Immature natural killer cell (primary cell): Measurements from ENCODE around the gene CCZ1B. TPM values are rescaled to one million over a fixed set of nuclear protein-coding genes. Genes with fewer than 3 reads are reported as not detected.
A peak's percentile ranks its signal among the peaks of the same experiment; 100 is the strongest.
"Not testable (repeated sequence)": the region's sequence is repeated elsewhere in the genome, so short reads cannot be mapped to it uniquely, and the experiment has no call there.

Experiments
- DNase-seq, 3 donors: peaks; one replicate each; pipeline ENCODE4 v3.0.0; 2022; ENCODE audit warnings: mixed read lengths in 1 of 3
- H3K27ac Mint-ChIP-seq, 6 donors: one replicate each; pipeline ENCODE4 v1.8.0; 2020; ENCODE audit warnings: mixed read lengths in 6 of 6, mild to moderate bottlenecking in 5 of 6, inconsistent platforms in 4 of 6, moderate library complexity in 3 of 6
- H3K27me3 Mint-ChIP-seq, 3 donors: one replicate each; pipeline ENCODE4 v1.8.0; 2020 to 2021; ENCODE audit warnings: low read depth in 3 of 3, mild to moderate bottlenecking in 3 of 3, mixed read lengths in 3 of 3, moderate library complexity in 3 of 3, inconsistent platforms in 1 of 3
- H3K36me3 Mint-ChIP-seq, 3 donors: one replicate each; pipeline ENCODE4 v1.8.0; 2020; ENCODE audit warnings: mixed read lengths in 3 of 3, inconsistent platforms in 2 of 3, mild to moderate bottlenecking in 2 of 3
- H3K4me1 Mint-ChIP-seq, 2 donors: one replicate each; pipeline ENCODE4 v1.8.0; 2020; ENCODE audit warnings: inconsistent platforms in 2 of 2, mild to moderate bottlenecking in 2 of 2, mixed read lengths in 2 of 2, moderate library complexity in 1 of 2
- H3K4me3 Mint-ChIP-seq, 5 donors: one replicate each; pipeline ENCODE4 v1.8.0; 2020; ENCODE audit warnings: mild to moderate bottlenecking in 5 of 5, mixed read lengths in 5 of 5, inconsistent platforms in 3 of 5, moderate library complexity in 3 of 5
- H3K9me3 Mint-ChIP-seq, 6 donors: one replicate each; pipeline ENCODE4 v1.8.0; 2020; ENCODE audit warnings: mild to moderate bottlenecking in 6 of 6, mixed read lengths in 6 of 6, inconsistent platforms in 4 of 6, moderate library complexity in 3 of 6
- polyA plus RNA-seq, 3 donors: library from polyadenylated mRNA; unstranded; fragments of 300-500 nt; fragmentation: Illumina TruSeq; gene quantifications; one replicate each; pipeline ENCODE4 v1.2.3, GENCODE V29; 2021

CCZ1B gene
- 10 to 100 TPM; 19.4 to 46.7 (median 35.5) TPM for polyA plus RNA-seq

- peak; percentile 87 to 89 (median 88) for DNase-seq
- Mint-ChIP-seq H3K4me1 (peaks cover 12 to 20% of the 10 kb centered on the region in 2 donors), H3K36me3 (peaks cover 3 to 13% (median 3%) of the 10 kb centered on the region in 3 donors), H3K27me3 (peaks cover 0 to 12% (median 10%) of the 10 kb centered on the region in 3 donors), H3K4me3 (peak within 1 kb of the TSS; percentile 89 to 98 (median 94)), H3K27ac (peak within 1 kb of the TSS; percentile 86 to 98 (median 92))
- H3K9me3 Mint-ChIP-seq = not testable (repeated sequence)
These were observed at the start of gene CCZ1B for GRCh38 chr7:6826151-6826550. CCZ1B (minus strand) TSS chr7:6826275; CDS start chr7:6826197, 78 bp downstream.

DNA sequence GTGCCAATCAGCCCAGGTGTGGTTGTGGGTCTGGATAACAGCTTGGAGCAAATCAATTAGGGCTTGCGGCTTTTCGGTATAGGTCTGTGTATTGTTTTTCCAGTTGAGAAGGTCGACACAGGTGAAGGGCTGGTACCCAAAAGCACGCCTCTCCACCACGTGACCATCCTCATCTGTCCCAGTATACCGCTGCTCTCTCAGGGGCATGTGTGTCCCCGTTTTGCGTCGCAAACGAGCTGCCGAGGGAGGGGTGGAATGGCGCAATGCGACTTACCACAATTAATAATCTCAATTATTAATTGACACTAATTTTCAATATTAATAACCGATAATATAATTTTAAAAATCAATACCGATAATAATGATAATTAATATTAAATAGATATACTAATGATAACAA, 48.9 kb upstream of the CCZ1B start:
- DNase-seq, H3K9me3 Mint-ChIP-seq, H3K27ac Mint-ChIP-seq, H3K4me1 Mint-ChIP-seq, H3K4me3 Mint-ChIP-seq, H3K36me3 Mint-ChIP-seq: not testable (repeated sequence)
- H3K27me3 Mint-ChIP-seq = peaks cover 0 to 10% (median 5%) of the 10 kb centered on the region in 3 donors

DNA sequence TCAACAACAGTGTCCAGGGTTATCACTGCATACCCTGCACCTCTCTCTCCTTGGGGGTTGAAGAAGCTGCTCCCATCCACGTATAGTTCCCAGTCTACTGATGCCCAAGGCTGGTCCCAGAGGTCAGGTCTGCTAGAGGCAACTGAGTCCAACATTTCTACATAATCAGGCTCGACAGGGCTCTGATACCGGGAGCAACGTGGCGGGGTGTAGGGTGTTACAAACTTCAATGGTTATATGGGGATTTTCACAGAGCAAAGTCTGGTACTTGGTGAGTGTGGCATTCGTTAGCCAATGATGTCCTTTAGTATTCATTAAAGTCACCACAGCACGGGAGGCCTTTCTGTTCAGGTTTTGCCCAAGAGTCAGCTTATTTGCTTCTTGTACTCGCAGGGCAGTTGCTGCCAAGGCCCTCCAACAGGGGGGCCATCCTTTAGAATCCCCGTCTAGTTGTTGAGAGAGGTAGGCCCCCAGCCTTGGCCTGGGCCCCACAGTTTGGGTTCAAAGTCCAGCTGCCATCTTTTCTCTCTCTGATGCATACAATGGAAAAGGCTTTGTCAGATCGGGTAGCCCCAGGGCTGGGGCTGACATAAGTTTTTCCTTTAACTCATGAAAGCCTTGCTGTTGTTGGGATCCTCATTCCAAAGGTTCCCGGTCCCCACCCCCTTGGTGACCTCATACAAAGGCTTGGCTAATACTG, 46.3 kb upstream of the CCZ1B start:
- H3K36me3 Mint-ChIP-seq, DNase-seq, H3K9me3 Mint-ChIP-seq, H3K27ac Mint-ChIP-seq, H3K4me1 Mint-ChIP-seq, H3K4me3 Mint-ChIP-seq, H3K27me3 Mint-ChIP-seq: not testable (repeated sequence)

GRCh38 chr7:6871421-6872144, 45.5 kb upstream of the CCZ1B start:
- not testable (repeated sequence) for H3K4me3 Mint-ChIP-seq, H3K4me1 Mint-ChIP-seq, DNase-seq, H3K27me3 Mint-ChIP-seq, H3K36me3 Mint-ChIP-seq, H3K9me3 Mint-ChIP-seq, H3K27ac Mint-ChIP-seq

DNA sequence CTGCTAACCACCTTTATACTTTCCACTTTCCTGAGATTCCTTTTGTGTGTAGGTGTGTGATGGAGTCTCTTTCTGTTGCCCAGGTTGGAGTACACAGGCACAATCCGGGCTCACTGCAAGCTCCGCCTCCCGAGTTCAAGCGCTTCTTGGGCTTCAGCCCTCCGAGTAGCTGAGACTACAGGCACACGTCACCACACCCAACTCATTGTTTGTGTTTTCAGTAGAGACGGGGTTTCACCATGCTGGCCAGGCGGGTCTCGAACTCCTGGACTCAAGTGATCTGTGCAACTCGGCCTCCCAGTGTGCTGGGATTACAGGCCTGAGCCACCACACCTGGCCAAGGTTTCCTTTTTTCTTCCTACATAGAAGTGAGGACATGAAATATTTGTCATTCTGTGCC, 38.7 kb upstream of the CCZ1B start:
- H3K4me3 Mint-ChIP-seq, H3K27ac Mint-ChIP-seq, H3K27me3 Mint-ChIP-seq, H3K4me1 Mint-ChIP-seq, DNase-seq, H3K9me3 Mint-ChIP-seq, H3K36me3 Mint-ChIP-seq: not testable (repeated sequence)

DNA sequence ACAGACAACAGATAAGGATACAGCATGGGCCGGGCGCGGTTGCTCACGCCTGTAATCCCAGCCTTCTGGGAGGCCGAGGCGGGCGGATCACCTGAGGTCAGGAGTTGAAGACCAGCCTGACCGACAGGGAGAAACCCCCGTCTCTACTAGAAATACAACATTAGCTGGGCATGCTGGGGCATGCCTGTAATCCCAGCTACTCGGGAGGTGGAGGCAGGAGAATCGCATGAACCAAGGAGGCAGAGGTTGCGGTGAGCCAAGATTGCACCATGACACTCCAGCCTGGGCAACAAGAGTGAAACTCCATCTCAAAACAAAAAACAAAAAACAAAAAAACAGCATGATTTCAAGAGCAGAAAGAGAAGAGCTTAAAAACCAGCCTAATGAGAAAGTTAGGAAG, 38.1 kb upstream of the CCZ1B start:
- H3K27me3 Mint-ChIP-seq = not testable (repeated sequence)

GRCh38 chr7:6862876-6863275, 36.8 kb upstream of the CCZ1B start:
- not testable (repeated sequence) for DNase-seq, H3K4me1 Mint-ChIP-seq, H3K36me3 Mint-ChIP-seq, H3K9me3 Mint-ChIP-seq, H3K27ac Mint-ChIP-seq, H3K4me3 Mint-ChIP-seq, H3K27me3 Mint-ChIP-seq

More for the DNA sequence above, 38.1 kb upstream of the CCZ1B start:
- not testable (repeated sequence) for H3K4me1 Mint-ChIP-seq, DNase-seq, H3K9me3 Mint-ChIP-seq, H3K27ac Mint-ChIP-seq, H3K4me3 Mint-ChIP-seq, H3K36me3 Mint-ChIP-seq

DNA sequence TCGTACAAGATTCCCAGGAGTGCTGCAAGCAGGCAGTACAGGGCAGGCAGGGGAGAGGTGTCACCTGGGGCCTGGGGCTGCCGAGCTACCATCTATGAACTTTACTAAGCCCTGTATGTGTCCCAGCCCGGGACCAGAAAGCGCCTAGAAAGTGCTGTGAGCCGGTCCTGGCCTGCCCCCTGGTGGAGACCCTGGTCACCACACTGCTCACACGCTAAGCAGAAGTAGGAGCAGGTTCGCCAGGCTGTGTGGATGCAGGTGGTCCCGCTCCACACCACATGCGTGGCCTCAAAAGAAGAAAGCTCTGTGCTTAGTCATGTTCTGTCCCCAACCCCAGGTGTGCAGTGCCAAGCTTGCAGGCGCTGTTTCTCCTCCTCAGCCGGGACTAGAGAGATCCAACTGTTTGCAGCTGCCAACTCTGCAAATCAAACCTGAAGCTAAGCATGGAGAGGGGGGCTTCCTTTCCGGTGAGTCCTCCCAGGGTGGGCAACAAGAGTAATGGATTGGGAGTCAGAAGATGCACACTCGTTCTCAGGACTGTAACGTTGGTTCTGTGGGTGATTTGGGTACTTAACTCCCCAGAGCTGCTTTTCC, 31.7 kb upstream of the CCZ1B start:
- DNase-seq = peak; percentile 61 to 72 (median 69)
- not testable (repeated sequence) for H3K27ac Mint-ChIP-seq, H3K9me3 Mint-ChIP-seq, H3K36me3 Mint-ChIP-seq, H3K27me3 Mint-ChIP-seq, H3K4me3 Mint-ChIP-seq, H3K4me1 Mint-ChIP-seq

GRCh38 chr7:6855563-6856131, 29.6 kb upstream of the CCZ1B start:
- H3K27ac Mint-ChIP-seq, H3K36me3 Mint-ChIP-seq: not testable (repeated sequence)

DNA sequence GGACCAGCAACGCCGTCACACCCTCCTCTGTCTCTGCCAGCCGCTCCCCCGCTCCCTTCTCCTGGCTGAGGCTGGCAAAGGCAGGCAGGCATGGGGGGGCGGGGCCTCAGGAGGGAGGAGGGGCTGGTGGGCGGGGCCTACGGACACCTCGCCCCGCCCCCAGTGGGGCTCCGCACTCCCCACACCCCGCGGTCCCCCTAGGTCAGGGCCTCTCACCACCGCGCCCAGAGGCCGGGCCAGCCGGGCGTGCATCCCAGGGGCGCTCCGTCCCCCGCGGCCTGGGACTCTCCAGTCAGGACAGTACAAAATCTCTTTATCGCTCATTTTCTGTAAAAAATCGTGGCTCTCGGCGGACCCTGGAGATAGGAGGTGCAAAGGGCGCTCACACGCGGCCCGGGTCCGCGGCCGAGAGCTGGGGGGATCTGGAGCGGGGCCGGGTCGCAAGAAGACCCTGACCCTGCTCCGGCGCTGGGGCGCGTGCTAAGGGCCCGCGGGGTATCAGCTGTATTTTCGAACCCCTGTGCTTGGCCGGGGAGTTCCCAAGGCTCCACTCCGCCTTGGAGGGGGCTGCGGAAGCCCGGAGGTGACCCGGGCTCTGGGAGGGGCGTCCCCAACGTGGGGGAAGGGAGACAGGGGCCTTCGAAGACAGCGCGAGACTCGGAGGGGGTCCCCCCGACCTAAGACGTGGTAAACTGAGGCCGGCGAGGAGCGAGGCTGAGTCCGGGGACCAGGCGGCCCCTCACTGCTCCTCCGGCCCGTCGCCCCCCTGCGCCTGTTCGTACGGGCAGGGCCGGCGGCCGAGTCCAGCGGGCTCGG, 28.9 kb upstream of the CCZ1B start:
- H3K4me3 Mint-ChIP-seq = peak overlapping the region; percentile 53 to 74 (median 64)
- H3K9me3 Mint-ChIP-seq, H3K27ac Mint-ChIP-seq, H3K27me3 Mint-ChIP-seq, H3K4me1 Mint-ChIP-seq, H3K36me3 Mint-ChIP-seq, DNase-seq: not testable (repeated sequence)

More at GRCh38 chr7:6855563-6856131, 29.6 kb upstream of the CCZ1B start:
- not testable (repeated sequence) for DNase-seq, H3K9me3 Mint-ChIP-seq, H3K27me3 Mint-ChIP-seq, H3K4me1 Mint-ChIP-seq
- peak overlapping the region; percentile 60 to 77 (median 67) for H3K4me3 Mint-ChIP-seq

- Mint-ChIP-seq H3K4me3 (peak overlapping the region; percentile 34 to 73 (median 63)), H3K27ac (peak overlapping the region in 1 of 6 donors; percentile 58)
- H3K9me3 Mint-ChIP-seq, H3K4me1 Mint-ChIP-seq, H3K27me3 Mint-ChIP-seq, H3K36me3 Mint-ChIP-seq, DNase-seq: not testable (repeated sequence)
These were observed 27.6 kb upstream of the CCZ1B start for GRCh38 chr7:6853681-6854080.

- H3K4me1 Mint-ChIP-seq, H3K9me3 Mint-ChIP-seq, H3K36me3 Mint-ChIP-seq, H3K27ac Mint-ChIP-seq, H3K4me3 Mint-ChIP-seq, DNase-seq: not testable (repeated sequence)
- H3K27me3 Mint-ChIP-seq = peaks cover 0 to 10% (median 3%) of the 10 kb centered on the region in 3 donors
These were observed 23.1 kb upstream of the CCZ1B start for GRCh38 chr7:6849127-6849526.

GRCh38 chr7:6847751-6848150, 21.7 kb upstream of the CCZ1B start:
- DNase-seq, H3K4me3 Mint-ChIP-seq, H3K27ac Mint-ChIP-seq, H3K36me3 Mint-ChIP-seq, H3K4me1 Mint-ChIP-seq, H3K9me3 Mint-ChIP-seq: not testable (repeated sequence)
- H3K27me3 Mint-ChIP-seq = peaks cover 0 to 11% (median 0%) of the 10 kb centered on the region in 3 donors
